Activated naive CD4-positive, alpha-beta T cell treated with anti-CD3 and anti-CD28 coated beads for 36 hours (primary cell): ENCODE results near the gene PPM1M. TPM values are rescaled to one million over a fixed set of nuclear protein-coding genes. Genes with fewer than 3 reads are reported as not detected.

Source experiments
- CTCF ChIA-PET: fragments of 350-600 bp; sonication (Branson Sonifier 250); formaldehyde crosslinking; loops from one replicate; lab custom pipeline; 2021; ENCODE audit warnings: antibody characterized with exemption; lab: Charles Lee
- DNase-seq: peaks from one replicate; pipeline ENCODE4 v3.0.0-alpha.2; 2020
- H3K27ac Mint-ChIP-seq: one replicate; pipeline ENCODE4 v1.8.0; 2021; ENCODE audit warnings: mild to moderate bottlenecking, mixed read lengths
- H3K27me3 Mint-ChIP-seq: one replicate; pipeline ENCODE4 v1.8.0; 2021; ENCODE audit warnings: low read depth, mixed read lengths
- H3K36me3 Mint-ChIP-seq: one replicate; pipeline ENCODE4 v1.8.0; 2021; ENCODE audit warnings: low read depth, mixed read lengths
- H3K4me1 Mint-ChIP-seq: one replicate; pipeline ENCODE4 v1.8.0; 2021; ENCODE audit warnings: low read depth, mixed read lengths
- H3K4me3 Mint-ChIP-seq: one replicate; pipeline ENCODE4 v1.8.0; 2021; ENCODE audit warnings: mild to moderate bottlenecking, moderate library complexity, mixed read lengths
- H3K9me3 Mint-ChIP-seq: one replicate; pipeline ENCODE4 v1.8.0; 2021; ENCODE audit warnings: mixed read lengths
- intact Hi-C: fragments of 100-400 bp; cut with micrococcal nuclease; formaldehyde crosslinking; loops from one replicate; pipeline ENCODE4 v1.15.1; 2023
- total RNA-seq, 2 experiments: library from RNA; stranded (reverse); gene quantifications; one replicate each; pipeline ENCODE4 v1.2.3, GENCODE V29; 2021

Gene PPM1M
- total RNA-seq, 2 experiments from 2014 or later, result 107 to 108 TPM

DNA sequence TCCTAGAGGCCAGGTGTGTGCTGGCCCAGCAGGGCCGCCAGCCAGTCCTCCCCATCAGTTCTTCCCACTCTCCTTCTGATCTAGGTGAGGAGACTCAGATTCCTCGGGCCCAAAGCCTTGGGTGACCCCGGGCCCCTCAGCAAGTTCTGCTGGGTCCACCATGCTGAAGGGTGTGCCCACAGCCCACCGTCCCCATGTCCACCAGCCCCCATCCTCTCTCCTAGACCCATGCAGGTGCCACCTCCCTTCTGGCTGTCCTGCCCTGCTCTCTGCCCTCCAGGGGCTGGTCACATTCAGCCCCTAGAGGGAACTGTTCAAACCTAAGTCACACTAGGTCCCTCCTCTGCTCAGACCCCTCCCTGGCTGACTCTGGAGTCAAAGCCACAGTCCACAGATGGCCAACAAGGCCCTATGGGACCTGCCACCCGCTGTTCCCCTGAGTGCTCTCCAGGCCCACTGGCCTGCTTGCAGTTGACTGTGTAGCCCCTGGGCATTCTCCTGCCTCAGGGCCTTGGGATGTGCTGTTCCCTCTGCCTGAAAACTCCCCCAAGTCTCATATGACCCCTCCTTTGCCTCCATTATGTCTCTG lies 19.2 kb upstream of the PPM1M start:
- intact Hi-C loops, result loop anchor here (10.0 kb wide), 1 partner anchor 172 kb away; the partner anchor contains the start of gene DUSP7
- H3K4me3 Mint-ChIP-seq, result peak overlapping the region; percentile 42
- no peaks in the 10 kb centered on the region for H3K9me3 Mint-ChIP-seq
- no peaks in the 10 kb centered on the region for H3K27me3 Mint-ChIP-seq
- H3K36me3 Mint-ChIP-seq, result peaks cover 12% of the 10 kb centered on the region
- peaks cover 54% of the 10 kb centered on the region for H3K4me1 Mint-ChIP-seq
- peak overlapping the region; percentile 71 for H3K27ac Mint-ChIP-seq
- peak; percentile 12 for DNase-seq
- CTCF ChIA-PET, result interaction anchor here (0.6 to 14.1 kb wide), 11 partner anchors 11 to 114 kb away, joined by 3 to 314 read pairs (median 4); partner anchors contain the start of genes GLYCTK and WDR82

GRCh38 chr3:52227117-52227516 lies 18.4 kb upstream of the PPM1M start:
- no peaks in the 10 kb centered on the region for H3K27me3 Mint-ChIP-seq
- H3K36me3 Mint-ChIP-seq, result peaks cover 17% of the 10 kb centered on the region
- CTCF ChIA-PET, result interaction anchor here (0.6 to 14.1 kb wide), 11 partner anchors 10 to 113 kb away, joined by 3 to 314 read pairs (median 3); no protein-coding TSS in a partner anchor
- H3K4me3 Mint-ChIP-seq, result no peak overlapping the region
- H3K9me3 Mint-ChIP-seq, result no peaks in the 10 kb centered on the region
- H3K4me1 Mint-ChIP-seq, result peaks cover 53% of the 10 kb centered on the region
- peak overlapping the region; percentile 71 for H3K27ac Mint-ChIP-seq
- intact Hi-C loops, result loop anchor here (10.0 kb wide), 1 partner anchor 172 kb away; the partner anchor contains the start of gene DUSP7
- peak; percentile 26 for DNase-seq

DNA sequence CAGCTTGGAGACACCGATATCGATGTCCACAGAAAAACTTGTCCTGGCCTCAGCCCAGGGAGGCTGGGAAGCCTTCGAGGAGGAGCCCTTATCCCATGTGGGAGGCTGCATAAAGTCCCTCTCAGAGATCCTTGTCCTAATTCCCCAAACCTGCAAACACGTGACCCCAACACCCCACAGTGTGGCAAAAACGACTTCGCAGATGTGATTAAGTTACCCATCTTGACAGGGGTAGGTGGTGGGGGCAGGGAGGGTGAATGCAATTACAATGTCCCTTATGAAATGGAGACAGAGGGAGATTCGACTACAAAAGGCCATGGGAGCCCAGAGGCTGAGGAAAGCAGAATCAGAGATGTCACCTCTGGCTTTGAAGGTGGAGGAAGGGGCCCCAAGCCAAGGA lies 17.8 kb upstream of the PPM1M start:
- H3K4me1 Mint-ChIP-seq, result peaks cover 50% of the 10 kb centered on the region
- peaks cover 19% of the 10 kb centered on the region for H3K36me3 Mint-ChIP-seq
- DNase-seq, result peak; percentile 5
- H3K27me3 Mint-ChIP-seq, result no peaks in the 10 kb centered on the region
- intact Hi-C loops, result loop anchor here (10.0 kb wide), 1 partner anchor 173 kb away; the partner anchor contains the start of gene DUSP7
- H3K27ac Mint-ChIP-seq, result peak overlapping the region; percentile 71
- CTCF ChIA-PET, result interaction anchor here (1.0 to 14.1 kb wide), 4 partner anchors 10 to 112 kb away, joined by 3 to 314 read pairs (median 4); no protein-coding TSS in a partner anchor
- H3K9me3 Mint-ChIP-seq, result no peaks in the 10 kb centered on the region
- H3K4me3 Mint-ChIP-seq, result no peak overlapping the region

GRCh38 chr3:52228266-52228665 lies 17.3 kb upstream of the PPM1M start:
- CTCF ChIA-PET, result interaction anchor here (0.7 to 5.3 kb wide), 3 partner anchors 6 to 100 kb away, joined by 4 to 76 read pairs (median 4); no protein-coding TSS in a partner anchor
- no peak for DNase-seq
- Mint-ChIP-seq H3K36me3 (peaks cover 19% of the 10 kb centered on the region), H3K4me1 (peaks cover 49% of the 10 kb centered on the region), H3K27me3 (no peaks in the 10 kb centered on the region), H3K27ac (no peak overlapping the region), H3K9me3 (no peaks in the 10 kb centered on the region), H3K4me3 (no peak overlapping the region)
- intact Hi-C loops, result loop anchor here (10.0 kb wide), 1 partner anchor 173 kb away; the partner anchor contains the start of gene DUSP7

- peaks cover 20% of the 10 kb centered on the region for H3K36me3 Mint-ChIP-seq
- no peak overlapping the region for H3K4me3 Mint-ChIP-seq
- H3K9me3 Mint-ChIP-seq, result no peaks in the 10 kb centered on the region
- DNase-seq, result no peak
- H3K4me1 Mint-ChIP-seq, result peaks cover 47% of the 10 kb centered on the region
- intact Hi-C loops, result loop anchor here (10.0 kb wide), 1 partner anchor 174 kb away; the partner anchor contains the start of gene DUSP7
- no peaks in the 10 kb centered on the region for H3K27me3 Mint-ChIP-seq
- CTCF ChIA-PET, result interaction anchor here (0.7 to 5.3 kb wide), 3 partner anchors 7 to 99 kb away, joined by 3 to 76 read pairs (median 4); no protein-coding TSS in a partner anchor
- H3K27ac Mint-ChIP-seq, result no peak overlapping the region
Observed at GRCh38 chr3:52228751-52229291, 16.7 kb upstream of the PPM1M start.

- Mint-ChIP-seq H3K4me1 (peaks cover 46% of the 10 kb centered on the region), H3K27me3 (no peaks in the 10 kb centered on the region), H3K36me3 (peaks cover 24% of the 10 kb centered on the region), H3K4me3 (no peak overlapping the region), H3K27ac (no peak overlapping the region), H3K9me3 (no peaks in the 10 kb centered on the region)
- CTCF ChIA-PET, result interaction anchor here (1.0 to 5.3 kb wide), 4 partner anchors 8 to 109 kb away, joined by 3 to 76 read pairs (median 28); partner anchors contain the start of gene PPM1M
- DNase-seq, result peak; percentile 3
- intact Hi-C loops, result loop anchor here (10.0 kb wide), 1 partner anchor 175 kb away; the partner anchor contains the start of gene DUSP7
Observed at GRCh38 chr3:52229656-52230055, 15.9 kb upstream of the PPM1M start.

- Mint-ChIP-seq H3K36me3 (peaks cover 26% of the 10 kb centered on the region), H3K9me3 (no peaks in the 10 kb centered on the region), H3K4me1 (peaks cover 45% of the 10 kb centered on the region), H3K27ac (peak overlapping the region; percentile 41), H3K27me3 (no peaks in the 10 kb centered on the region), H3K4me3 (no peak overlapping the region)
- intact Hi-C loops, result no loop called here
- no peak for DNase-seq
- CTCF ChIA-PET, result interaction anchor here (0.9 to 7.3 kb wide), 11 partner anchors 9 to 229 kb away, joined by 3 to 147 read pairs (median 17); partner anchors contain the start of genes GLYCTK, PPM1M and WDR82
Observed at GRCh38 chr3:52230461-52230860, 15.1 kb upstream of the PPM1M start.

DNA sequence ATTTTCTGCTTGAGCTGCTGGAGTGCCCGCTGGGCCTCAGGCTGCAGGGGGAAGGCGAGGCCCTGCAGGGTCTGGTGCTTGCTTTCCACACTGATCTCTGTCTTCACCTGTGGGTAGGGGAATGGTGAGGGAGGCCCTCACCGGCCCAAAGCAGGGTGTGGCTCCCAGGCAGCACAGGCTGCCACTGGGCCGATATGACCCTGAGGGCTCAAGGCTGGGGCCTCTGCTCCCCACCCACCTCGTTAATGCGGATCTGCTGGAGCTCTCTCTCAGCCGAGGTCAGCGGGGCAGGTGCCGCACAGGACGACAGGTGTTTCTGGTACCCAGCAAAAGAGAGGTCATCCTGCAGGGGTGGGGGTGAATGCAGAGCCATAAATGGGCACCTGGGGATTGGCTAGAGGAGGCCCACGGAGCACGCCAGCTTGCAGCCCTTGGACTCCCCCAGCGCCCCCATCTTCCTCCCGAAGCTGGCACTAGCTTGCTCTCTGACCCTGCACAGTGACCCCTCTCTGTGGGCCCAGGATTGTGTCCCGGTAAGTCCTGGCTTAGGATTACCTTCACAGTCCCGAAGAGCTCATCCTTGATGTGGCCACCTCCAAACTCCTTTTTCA lies 14.6 kb upstream of the PPM1M start:
- DNase-seq, result no peak
- no peak overlapping the region for H3K27ac Mint-ChIP-seq
- intact Hi-C loops, result loop anchor here (1.0 kb wide), 1 partner anchor 108 kb away; no protein-coding TSS in a partner anchor
- no peak overlapping the region for H3K4me3 Mint-ChIP-seq
- peaks cover 26% of the 10 kb centered on the region for H3K36me3 Mint-ChIP-seq
- no peaks in the 10 kb centered on the region for H3K9me3 Mint-ChIP-seq
- H3K4me1 Mint-ChIP-seq, result peaks cover 45% of the 10 kb centered on the region
- no peaks in the 10 kb centered on the region for H3K27me3 Mint-ChIP-seq
- CTCF ChIA-PET, result interaction anchor here (0.6 to 7.3 kb wide), 26 partner anchors 9 to 230 kb away, joined by 3 to 147 read pairs (median 6); partner anchors contain the start of genes GLYCTK, PPM1M, TNNC1 and WDR82

GRCh38 chr3:52231502-52232278 lies 13.9 kb upstream of the PPM1M start:
- Mint-ChIP-seq H3K9me3 (no peaks in the 10 kb centered on the region), H3K36me3 (peaks cover 27% of the 10 kb centered on the region), H3K27me3 (no peaks in the 10 kb centered on the region), H3K4me3 (no peak overlapping the region), H3K4me1 (peaks cover 45% of the 10 kb centered on the region), H3K27ac (peak overlapping the region; percentile 88)
- intact Hi-C loops, result loop anchor here (1.0 kb wide), 1 partner anchor 108 kb away; no protein-coding TSS in a partner anchor
- DNase-seq, result peak; percentile 89
- CTCF ChIA-PET, result interaction anchor here (0.5 to 7.3 kb wide), 30 partner anchors 8 to 420 kb away, joined by 3 to 147 read pairs (median 5); partner anchors contain the start of genes GLYCTK, PPM1M, TNNC1 and WDR82

GRCh38 chr3:52232279-52233107 lies 13.1 kb upstream of the PPM1M start:
- Mint-ChIP-seq H3K27me3 (no peaks in the 10 kb centered on the region), H3K4me3 (no peak overlapping the region), H3K36me3 (peaks cover 27% of the 10 kb centered on the region), H3K9me3 (no peaks in the 10 kb centered on the region), H3K27ac (peak overlapping the region; percentile 71), H3K4me1 (peaks cover 49% of the 10 kb centered on the region)
- CTCF ChIA-PET, result interaction anchor here (0.5 to 7.3 kb wide), 27 partner anchors 11 to 419 kb away, joined by 3 to 147 read pairs (median 5); partner anchors contain the start of genes GLYCTK, PPM1M and WDR82
- intact Hi-C loops, result no loop called here
- DNase-seq, result peak; percentile 73
